Activated naive CD8-positive, alpha-beta T cell treated with anti-CD3 and anti-CD28 coated beads for 36 hours (primary cell): Measurements from ENCODE around the gene MRC2. TPM values are rescaled to one million over a fixed set of nuclear protein-coding genes. Genes with fewer than 3 reads are reported as not detected.
"Not testable (repeated sequence)": the region's sequence is repeated elsewhere in the genome, so short reads cannot be mapped to it uniquely, and the experiment has no call there.

Experiments
- DNase-seq: peaks from one replicate; pipeline ENCODE4 v3.0.0; 2021
- H3K27ac Mint-ChIP-seq: one replicate; pipeline ENCODE4 v1.8.0; 2022; ENCODE audit warnings: mild to moderate bottlenecking, moderate library complexity, mixed read lengths
- H3K27me3 Mint-ChIP-seq: one replicate; pipeline ENCODE4 v1.8.0; 2022; ENCODE audit warnings: mild to moderate bottlenecking, mixed read lengths
- H3K36me3 Mint-ChIP-seq: one replicate; pipeline ENCODE4 v1.8.0; 2021; ENCODE audit warnings: mild to moderate bottlenecking, mixed read lengths
- H3K4me1 Mint-ChIP-seq: one replicate; pipeline ENCODE4 v1.8.0; 2021; ENCODE audit warnings: mixed read lengths
- H3K4me3 Mint-ChIP-seq: one replicate; pipeline ENCODE4 v1.8.0; 2022; ENCODE audit warnings: mild to moderate bottlenecking, moderate library complexity, mixed read lengths
- H3K9me3 Mint-ChIP-seq: one replicate; pipeline ENCODE4 v1.8.0; 2022; ENCODE audit warnings: mixed read lengths
- total RNA-seq, 2 experiments: library from RNA; stranded (reverse); gene quantifications; one replicate each; pipeline ENCODE4 v1.2.3, GENCODE V29; 2021

The MRC2 gene
- total RNA-seq, 2 experiments from 2014 or later = 5.1 to 5.8 TPM

DNA sequence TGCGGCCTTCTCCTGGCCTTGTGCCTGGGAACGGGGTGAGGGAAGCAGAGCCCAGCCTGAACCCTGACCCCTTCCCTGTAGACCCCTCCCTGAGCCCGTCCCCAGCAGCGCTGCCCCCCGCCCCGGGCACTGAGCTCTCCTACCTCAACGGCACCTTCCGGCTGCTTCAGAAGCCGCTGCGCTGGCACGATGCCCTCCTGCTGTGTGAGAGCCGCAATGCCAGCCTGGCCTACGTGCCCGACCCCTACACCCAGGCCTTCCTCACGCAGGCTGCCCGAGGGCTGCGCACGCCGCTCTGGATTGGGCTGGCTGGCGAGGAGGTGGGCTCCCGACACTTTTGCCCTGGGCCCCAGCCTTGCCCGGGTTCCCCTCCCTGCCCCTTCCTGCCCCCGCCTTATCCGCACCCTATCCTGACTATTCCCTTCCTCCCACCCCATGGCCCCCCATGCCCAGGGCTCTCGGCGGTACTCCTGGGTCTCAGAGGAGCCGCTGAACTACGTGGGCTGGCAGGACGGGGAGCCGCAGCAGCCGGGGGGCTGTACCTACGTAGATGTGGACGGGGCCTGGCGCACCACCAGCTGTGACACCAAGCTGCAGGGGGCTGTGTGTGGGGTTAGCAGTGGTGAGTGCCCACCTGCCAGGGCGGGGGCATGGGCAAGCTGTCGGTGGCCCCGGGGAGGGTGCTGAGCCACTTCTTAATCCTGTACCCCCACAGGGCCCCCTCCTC is 62.1 kb downstream of the MRC2 start:
- no peak for DNase-seq
- Mint-ChIP-seq H3K27ac (no peak overlapping the region), H3K4me3 (no peak overlapping the region), H3K4me1 (peaks cover 2% of the 10 kb centered on the region), H3K36me3 (peaks cover 5% of the 10 kb centered on the region), H3K9me3 (no peaks in the 10 kb centered on the region), H3K27me3 (no peaks in the 10 kb centered on the region)

DNA sequence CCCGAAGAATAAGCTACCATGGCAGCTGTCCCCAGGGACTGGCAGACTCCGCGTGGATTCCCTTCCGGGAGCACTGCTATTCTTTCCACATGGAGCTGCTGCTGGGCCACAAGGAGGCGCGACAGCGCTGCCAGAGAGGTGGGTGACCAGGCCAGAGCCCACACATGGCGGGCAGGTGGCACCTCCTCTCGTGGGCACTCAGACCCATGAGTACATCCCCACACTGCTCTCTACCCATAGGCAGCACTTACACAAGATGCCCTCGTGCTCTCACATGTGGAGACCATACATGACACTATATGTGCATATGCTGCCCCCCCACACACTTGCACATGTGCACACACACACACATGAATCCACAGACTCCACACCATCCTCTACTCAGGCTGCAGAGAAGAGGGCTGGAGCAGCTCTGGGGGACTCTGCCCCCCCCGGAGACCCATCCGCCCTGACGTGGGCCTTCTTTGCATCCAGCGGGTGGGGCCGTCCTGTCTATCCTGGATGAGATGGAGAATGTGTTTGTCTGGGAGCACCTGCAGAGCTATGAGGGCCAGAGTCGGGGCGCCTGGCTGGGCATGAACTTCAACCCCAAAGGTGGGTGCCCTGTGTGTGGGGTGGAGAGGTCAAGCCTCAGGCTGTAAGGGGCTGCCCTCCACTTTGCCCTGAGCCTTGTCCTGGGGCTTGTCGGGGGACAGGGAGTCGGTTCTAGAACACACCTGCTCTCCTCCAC is 62.9 kb downstream of the MRC2 start:
- peaks cover 5% of the 10 kb centered on the region for H3K36me3 Mint-ChIP-seq
- no peak for DNase-seq
- no peaks in the 10 kb centered on the region for H3K4me1 Mint-ChIP-seq
- H3K27ac Mint-ChIP-seq = no peak overlapping the region
- H3K4me3 Mint-ChIP-seq = no peak overlapping the region
- H3K27me3 Mint-ChIP-seq = no peaks in the 10 kb centered on the region
- no peaks in the 10 kb centered on the region for H3K9me3 Mint-ChIP-seq

DNA sequence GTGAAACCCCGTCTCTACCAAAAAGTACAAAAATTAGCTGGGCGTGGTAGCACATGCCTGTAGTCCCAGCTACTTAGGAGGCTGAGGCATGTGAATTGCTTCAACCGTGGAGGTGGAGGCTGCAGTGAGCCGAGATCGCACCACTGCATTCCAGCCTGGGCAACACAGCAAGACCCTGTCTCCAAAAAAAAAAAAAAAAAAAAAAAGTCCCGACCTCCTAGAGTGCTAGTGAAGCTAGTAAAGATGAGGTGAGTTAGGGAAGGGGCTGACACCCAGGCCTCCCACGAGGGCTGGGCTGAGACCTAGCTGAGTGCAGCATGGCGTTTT is 64.1 kb downstream of the MRC2 start:
- not testable (repeated sequence) for H3K4me3 Mint-ChIP-seq, H3K27ac Mint-ChIP-seq, H3K9me3 Mint-ChIP-seq, H3K36me3 Mint-ChIP-seq, H3K4me1 Mint-ChIP-seq, DNase-seq, H3K27me3 Mint-ChIP-seq

DNA sequence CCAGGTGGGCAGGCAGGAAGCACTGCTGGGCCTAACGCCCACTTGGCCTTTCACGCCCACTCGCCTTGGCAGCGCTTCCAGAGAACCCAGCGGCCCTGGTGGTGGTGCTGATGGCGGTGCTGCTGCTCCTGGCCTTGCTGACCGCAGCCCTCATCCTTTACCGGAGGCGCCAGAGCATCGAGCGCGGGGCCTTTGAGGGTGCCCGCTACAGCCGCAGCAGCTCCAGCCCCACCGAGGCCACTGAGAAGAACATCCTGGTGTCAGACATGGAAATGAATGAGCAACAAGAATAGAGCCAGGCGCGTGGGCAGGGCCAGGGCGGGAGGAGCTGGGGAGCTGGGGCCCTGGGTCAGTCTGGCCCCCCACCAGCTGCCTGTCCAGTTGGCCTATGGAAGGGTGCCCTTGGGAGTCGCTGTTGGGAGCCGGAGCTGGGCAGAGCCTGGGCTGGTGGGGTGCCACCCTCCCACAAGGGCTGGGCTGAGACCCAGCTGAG is 64.7 kb downstream of the MRC2 start:
- no peaks in the 10 kb centered on the region for H3K4me1 Mint-ChIP-seq
- no peaks in the 10 kb centered on the region for H3K9me3 Mint-ChIP-seq
- no peak overlapping the region for H3K27ac Mint-ChIP-seq
- no peak for DNase-seq
- H3K4me3 Mint-ChIP-seq = no peak overlapping the region
- no peaks in the 10 kb centered on the region for H3K27me3 Mint-ChIP-seq
- no peaks in the 10 kb centered on the region for H3K36me3 Mint-ChIP-seq

DNA sequence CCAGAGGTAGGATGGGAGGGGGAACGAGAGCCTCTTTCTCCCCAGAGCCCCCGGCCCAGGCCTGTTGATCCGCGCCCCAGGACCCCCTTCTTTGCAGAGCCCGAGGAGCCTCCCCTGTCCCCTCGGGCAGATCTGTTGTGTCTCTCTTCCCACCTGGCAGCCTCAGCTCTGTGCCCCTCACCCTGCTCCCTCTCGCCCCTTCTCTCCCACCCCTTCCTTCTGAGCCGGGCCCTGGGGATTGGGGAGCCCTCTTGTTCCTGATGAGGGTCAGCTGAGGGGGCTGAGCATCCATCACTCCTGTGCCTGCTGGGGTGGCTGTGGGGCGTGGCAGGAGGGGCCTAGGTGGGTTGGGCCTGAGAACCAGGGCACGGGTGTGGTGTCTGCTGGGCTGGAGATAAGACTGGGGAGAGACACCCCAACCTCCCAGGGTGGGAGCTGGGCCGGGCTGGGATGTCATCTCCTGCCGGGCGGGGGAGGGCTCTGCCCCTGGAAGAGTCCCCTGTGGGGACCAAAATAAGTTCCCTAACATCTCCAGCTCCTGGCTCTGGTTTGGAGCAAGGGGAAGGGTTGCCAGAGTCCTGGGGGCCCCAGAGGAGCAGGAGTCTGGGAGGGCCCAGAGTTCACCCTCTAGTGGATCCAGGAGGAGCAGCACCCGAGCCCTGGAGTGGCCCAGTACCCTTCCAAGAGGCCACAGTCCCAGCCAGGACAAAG is 65.4 kb downstream of the MRC2 start:
- DNase-seq = no peak
- no peaks in the 10 kb centered on the region for H3K36me3 Mint-ChIP-seq

DNA sequence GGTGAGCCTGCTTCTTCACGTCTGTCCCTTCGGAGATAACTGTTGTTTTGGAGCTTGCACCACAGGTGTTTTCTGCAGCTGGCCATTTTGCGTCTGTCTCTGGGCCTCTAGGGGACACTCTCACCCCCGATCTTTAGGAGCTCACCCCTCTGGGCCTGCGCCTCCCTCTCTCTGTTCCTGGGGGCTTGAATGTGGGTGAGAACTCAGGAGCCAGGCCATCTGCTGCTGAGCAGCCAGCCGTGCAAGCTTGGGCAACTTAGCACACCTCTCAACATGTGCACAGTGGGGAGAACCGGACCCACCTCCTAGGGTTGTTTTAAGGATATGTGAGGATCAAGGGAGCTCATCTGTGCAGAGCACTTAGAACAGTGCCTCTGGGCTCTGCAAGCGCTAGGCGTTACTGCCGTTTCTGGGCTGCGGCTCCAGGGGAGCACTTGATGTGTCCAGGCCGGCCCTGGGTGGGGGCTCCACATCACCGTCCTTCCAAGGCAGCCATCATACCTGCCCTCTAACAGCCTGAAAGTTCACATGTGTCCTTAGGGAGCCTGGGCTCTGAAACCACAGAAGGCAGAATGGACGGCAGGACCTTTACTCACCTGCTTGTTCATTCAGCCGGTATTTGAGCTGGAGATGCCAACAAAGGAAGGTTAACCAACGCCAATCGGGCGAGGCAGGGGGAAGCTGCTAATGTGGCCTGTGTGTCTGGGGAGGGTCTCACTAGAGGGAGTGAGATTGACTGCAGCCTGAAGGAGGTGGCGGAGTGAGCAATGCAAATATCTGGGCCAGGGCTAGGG is 66.3 kb downstream of the MRC2 start:
- Mint-ChIP-seq H3K9me3 (no peaks in the 10 kb centered on the region), H3K36me3 (no peaks in the 10 kb centered on the region), H3K27me3 (no peaks in the 10 kb centered on the region), H3K27ac (no peak overlapping the region), H3K4me3 (no peak overlapping the region), H3K4me1 (no peaks in the 10 kb centered on the region)
- no peak for DNase-seq

More for the DNA sequence above, 65.4 kb downstream of the MRC2 start:
- Mint-ChIP-seq H3K4me1 (no peaks in the 10 kb centered on the region), H3K27ac (no peak overlapping the region), H3K9me3 (no peaks in the 10 kb centered on the region), H3K4me3 (no peak overlapping the region), H3K27me3 (no peaks in the 10 kb centered on the region)

DNA sequence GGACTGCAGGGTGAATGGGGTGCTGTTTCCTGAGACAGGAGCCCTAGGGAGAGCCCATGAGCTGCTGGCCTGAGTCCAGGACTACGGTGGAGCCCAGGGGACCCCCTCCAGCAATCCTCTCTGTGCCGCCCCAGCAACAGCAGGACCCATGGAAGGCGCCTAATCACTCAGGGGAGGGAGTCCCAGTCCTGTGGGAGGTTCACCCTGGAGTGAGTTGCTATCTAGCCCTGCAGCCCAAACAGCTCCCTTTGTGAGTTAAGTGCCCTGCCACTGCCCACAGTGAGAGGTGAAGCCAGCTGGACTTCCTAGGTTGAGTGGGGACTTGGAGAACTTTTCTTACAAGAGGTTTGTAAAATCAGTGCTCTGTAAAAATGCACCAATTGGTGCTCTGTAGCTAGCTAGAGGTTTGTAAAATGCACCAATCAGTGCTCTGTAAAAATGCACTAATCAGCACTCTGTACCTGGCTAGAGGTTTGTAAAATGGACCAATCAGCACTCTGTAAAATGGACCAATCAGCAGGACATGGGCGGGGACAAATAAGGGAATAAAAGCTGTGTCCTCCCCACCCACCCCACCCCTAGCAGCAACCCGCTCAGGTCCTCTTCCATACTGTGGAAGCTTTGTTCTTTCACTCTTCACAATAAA is 67.7 kb downstream of the MRC2 start:
- H3K36me3 Mint-ChIP-seq, H3K9me3 Mint-ChIP-seq, H3K27me3 Mint-ChIP-seq, H3K27ac Mint-ChIP-seq, H3K4me1 Mint-ChIP-seq, DNase-seq, H3K4me3 Mint-ChIP-seq: not testable (repeated sequence)

DNA sequence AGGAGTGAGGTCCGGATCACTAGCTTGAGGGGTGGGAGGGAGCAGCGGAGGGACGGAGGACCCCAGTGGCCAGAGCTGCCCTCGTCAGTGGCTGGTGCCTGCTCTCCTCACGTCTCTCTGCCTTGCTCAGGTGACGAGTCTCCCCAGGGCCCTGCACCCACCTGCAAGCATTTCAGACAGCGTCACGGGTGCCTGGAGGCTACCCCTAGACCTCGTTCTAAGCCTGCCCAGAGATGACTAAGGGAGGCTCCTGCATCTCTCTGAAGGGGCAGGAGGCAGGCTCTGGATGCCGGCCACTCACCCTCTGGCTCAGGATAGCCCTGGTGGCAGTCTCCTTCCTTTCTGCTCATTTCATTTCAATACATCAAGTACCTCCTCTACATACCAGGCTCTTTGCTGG is 68.8 kb downstream of the MRC2 start:
- H3K27me3 Mint-ChIP-seq = peaks cover 3% of the 10 kb centered on the region
- no peak overlapping the region for H3K4me3 Mint-ChIP-seq
- DNase-seq = no peak
- no peak overlapping the region for H3K27ac Mint-ChIP-seq
- no peaks in the 10 kb centered on the region for H3K9me3 Mint-ChIP-seq
- H3K4me1 Mint-ChIP-seq = no peaks in the 10 kb centered on the region
- no peaks in the 10 kb centered on the region for H3K36me3 Mint-ChIP-seq

DNA sequence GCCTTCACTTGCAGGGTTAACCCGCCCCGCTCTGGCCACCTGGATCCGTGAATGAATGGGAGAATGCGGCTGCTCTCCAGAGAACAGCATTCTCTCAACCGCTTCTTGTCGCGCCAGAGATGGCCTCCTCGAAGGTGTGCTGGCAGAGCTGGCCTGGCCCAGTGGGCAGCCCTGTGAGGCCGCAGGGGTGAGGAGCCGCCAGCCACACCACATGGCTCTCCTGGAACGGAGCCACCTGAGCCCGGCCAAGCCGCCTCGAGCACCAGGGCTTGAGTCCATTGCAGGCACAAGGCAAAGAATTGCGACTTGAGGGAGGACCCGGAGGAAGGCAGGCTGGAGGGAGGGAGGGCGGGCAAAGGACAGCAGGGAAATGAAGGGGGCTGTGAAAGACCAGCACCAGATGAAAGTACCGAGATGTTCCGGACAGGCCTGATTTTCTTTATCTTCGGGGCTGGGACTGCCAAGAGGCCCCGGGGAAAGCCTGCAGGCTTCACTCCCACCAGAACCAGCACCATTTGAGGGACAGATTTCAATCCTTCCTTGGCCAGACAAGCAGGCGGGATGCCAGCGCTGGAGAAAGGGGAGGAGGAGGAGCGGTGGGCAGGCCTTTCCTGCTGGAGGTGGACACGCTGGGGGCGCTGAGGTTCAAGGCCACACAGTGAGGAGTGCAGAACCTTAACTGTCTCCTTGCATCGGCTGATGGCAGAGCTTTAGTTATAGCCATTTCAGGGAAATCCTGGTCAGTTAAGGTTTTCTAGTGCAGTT is 69.4 kb downstream of the MRC2 start:
- H3K4me3 Mint-ChIP-seq = no peak overlapping the region
- no peak for DNase-seq

DNA sequence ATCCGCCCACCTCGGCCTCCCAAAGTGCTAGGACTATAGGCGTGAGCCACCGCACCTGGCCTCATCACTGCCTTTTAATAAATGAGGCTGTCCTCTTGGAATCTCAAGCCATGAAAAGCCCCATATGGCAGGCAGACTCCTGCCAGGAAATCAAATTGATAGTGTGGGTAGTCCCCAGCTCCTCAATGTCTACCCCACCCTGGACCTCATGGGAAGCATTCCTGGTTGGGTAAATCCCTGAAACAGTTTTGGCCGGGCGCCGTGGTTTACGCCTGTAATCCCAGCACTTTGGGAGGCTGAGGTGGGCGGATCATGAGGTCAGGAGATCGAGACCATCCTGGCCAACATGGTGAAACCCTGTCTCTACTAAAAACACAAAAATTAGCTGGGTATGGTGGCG is 71.0 kb downstream of the MRC2 start:
- peak overlapping the region; percentile 25 for H3K27ac Mint-ChIP-seq
- not testable (repeated sequence) for H3K4me3 Mint-ChIP-seq, H3K36me3 Mint-ChIP-seq, H3K4me1 Mint-ChIP-seq, DNase-seq, H3K27me3 Mint-ChIP-seq, H3K9me3 Mint-ChIP-seq

More for the DNA sequence above, 69.4 kb downstream of the MRC2 start:
- no peaks in the 10 kb centered on the region for H3K9me3 Mint-ChIP-seq
- no peaks in the 10 kb centered on the region for H3K4me1 Mint-ChIP-seq
- H3K27me3 Mint-ChIP-seq = peaks cover 7% of the 10 kb centered on the region
- H3K36me3 Mint-ChIP-seq = no peaks in the 10 kb centered on the region
- no peak overlapping the region for H3K27ac Mint-ChIP-seq

DNA sequence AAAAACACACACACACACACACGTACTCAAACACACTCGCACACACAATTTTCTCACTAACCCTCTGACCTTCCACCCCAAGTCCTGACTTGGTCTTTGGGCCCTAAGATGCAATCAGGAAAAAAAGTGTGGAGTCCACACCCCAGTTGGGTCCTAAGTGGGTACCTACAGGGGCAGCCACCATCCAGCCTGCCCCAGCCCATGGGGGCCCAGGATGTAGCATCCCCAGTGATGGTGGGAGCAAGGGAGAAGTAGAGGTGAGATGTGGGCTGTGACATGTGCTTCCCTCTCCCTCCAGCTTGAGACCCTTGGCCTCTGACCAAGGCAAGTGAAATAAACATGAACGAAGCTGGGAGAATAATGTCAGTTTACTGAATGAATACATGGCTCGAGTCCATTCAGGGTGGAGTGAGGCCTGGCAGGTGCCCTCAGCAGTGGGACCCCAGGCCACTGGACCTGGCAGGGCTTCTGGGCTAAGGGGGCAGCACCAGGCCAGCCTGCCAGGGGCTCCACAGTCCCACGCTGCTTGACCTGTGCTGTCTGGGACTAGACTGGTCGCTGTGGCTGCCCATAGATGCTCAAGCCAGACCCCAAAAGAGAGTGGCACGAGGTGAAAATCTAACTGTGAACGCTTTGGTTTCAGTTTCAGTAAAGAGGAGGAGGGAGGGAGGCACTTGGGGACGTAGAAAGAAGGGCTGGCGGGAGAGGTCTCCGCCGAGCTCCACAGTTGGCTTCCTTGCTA is 73.7 kb downstream of the MRC2 start:
- no peak overlapping the region for H3K4me3 Mint-ChIP-seq
- peaks cover 16% of the 10 kb centered on the region for H3K27me3 Mint-ChIP-seq
- H3K9me3 Mint-ChIP-seq = no peaks in the 10 kb centered on the region
- DNase-seq = no peak
- H3K27ac Mint-ChIP-seq = no peak overlapping the region
- H3K4me1 Mint-ChIP-seq = peaks cover 13% of the 10 kb centered on the region
- H3K36me3 Mint-ChIP-seq = no peaks in the 10 kb centered on the region

DNA sequence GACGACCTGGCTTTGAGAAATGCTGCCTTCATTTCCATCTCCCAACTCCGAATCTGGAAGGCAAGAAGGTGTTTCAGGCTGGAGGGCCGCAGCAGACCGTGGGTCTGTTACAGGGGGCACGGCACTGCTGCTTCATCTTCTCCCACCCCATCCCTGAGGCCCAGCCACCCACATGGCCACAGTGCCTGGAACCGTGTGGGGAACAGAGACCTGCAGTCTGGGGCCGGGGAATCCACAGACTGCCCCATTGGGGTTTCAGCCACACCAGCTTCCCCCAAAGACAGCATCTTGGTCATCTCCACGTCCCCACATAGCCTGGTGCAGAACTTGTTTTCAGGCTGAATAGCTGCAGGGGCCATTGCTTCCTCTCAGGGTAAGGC is 74.2 kb downstream of the MRC2 start:
- Mint-ChIP-seq H3K4me3 (no peak overlapping the region), H3K27me3 (peaks cover 16% of the 10 kb centered on the region), H3K27ac (no peak overlapping the region), H3K4me1 (peaks cover 13% of the 10 kb centered on the region), H3K36me3 (no peaks in the 10 kb centered on the region), H3K9me3 (no peaks in the 10 kb centered on the region)
- DNase-seq = no peak

DNA sequence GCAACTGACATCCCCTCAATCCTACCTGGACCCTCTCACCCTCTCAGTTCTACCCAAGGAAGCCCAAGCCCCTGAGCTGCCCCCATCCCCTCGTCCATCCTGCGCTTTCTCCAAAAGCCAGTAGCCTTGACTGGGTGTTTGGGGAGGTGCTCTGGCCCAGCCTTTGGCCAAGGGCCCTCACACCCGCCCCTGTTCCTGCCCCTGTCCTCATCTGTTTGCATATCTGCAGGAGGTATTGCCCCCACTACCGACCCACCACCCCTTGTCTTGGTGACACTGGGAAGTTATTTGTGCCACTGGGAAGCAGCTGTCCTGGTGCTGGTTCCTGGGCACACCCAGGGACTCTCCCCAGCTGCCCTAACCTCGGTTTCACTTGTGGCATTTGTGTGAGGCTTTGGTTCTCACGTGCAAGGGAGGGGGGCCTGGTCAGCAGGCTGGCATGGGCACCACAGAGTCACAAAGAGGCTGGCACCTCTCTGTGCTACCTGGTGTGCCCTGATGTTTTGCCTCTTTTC is 75.3 kb downstream of the MRC2 start:
- peaks cover 13% of the 10 kb centered on the region for H3K4me1 Mint-ChIP-seq
- DNase-seq = no peak
- no peaks in the 10 kb centered on the region for H3K36me3 Mint-ChIP-seq
- no peak overlapping the region for H3K27ac Mint-ChIP-seq
- no peaks in the 10 kb centered on the region for H3K9me3 Mint-ChIP-seq
- H3K4me3 Mint-ChIP-seq = no peak overlapping the region
- peaks cover 25% of the 10 kb centered on the region for H3K27me3 Mint-ChIP-seq
